HCT116 (cell line): Measurements from ENCODE around the gene ZNF282.
A peak's percentile ranks its signal among the peaks of the same experiment; 100 is the strongest.
"Not testable (repeated sequence)": the region's sequence is repeated elsewhere in the genome, so short reads cannot be mapped to it uniquely, and the experiment has no call there.

ENCODE experiments used
- ATF3 ChIP-seq: IDR thresholded peaks from 2 replicates; pipeline ENCODE4 v1.6.1; 2012
- CBX3 ChIP-seq: IDR thresholded peaks from 2 replicates; pipeline ENCODE4 v1.6.1; 2012; ENCODE audit warnings: low read depth
- CEBPB ChIP-seq: IDR thresholded peaks from 2 replicates; pipeline ENCODE4 v1.6.1; 2012; ENCODE audit warnings: low read depth
- CTCF ChIP-seq, 3 experiments: fragments of 200-600 bp in 1 of 3; sonication (generic) in 1 of 3; IDR thresholded peaks in 2 of 3; conservative IDR thresholded peaks in 1 of 3; 2 replicates each; pipeline ENCODE4 v1.5.1; 2012 to 2017; ENCODE audit warnings: low read depth in 2 of 3, low read length in 2 of 3, antibody characterized with exemption in 1 of 3, borderline replicate concordance in 1 of 3, control low read depth in 1 of 3, mild to moderate bottlenecking in 1 of 3, mixed read lengths in 1 of 3, mixed run types in 1 of 3, moderate library complexity in 1 of 3; ENCODE audit not compliant: insufficient read depth in 1 of 3
- MAX ChIP-seq: IDR thresholded peaks from 2 replicates; pipeline ENCODE4 v1.6.1; 2012
- POLR2A ChIP-seq: IDR thresholded peaks from 2 replicates; pipeline ENCODE4 v1.7.0; 2011; ENCODE audit warnings: borderline replicate concordance; ENCODE audit not compliant: insufficient read depth, insufficient read length; ENCODE audit errors: extremely low read depth
- REST ChIP-seq: IDR thresholded peaks from 2 replicates; pipeline ENCODE4 v1.6.1; 2012; ENCODE audit warnings: low read depth
- SIN3A ChIP-seq: IDR thresholded peaks from 2 replicates; pipeline ENCODE4 v1.6.1; 2012; ENCODE audit warnings: low read depth
- YY1 ChIP-seq: IDR thresholded peaks from 2 replicates; pipeline ENCODE4 v1.6.1; 2011; ENCODE audit warnings: low read length, low read depth, moderate library complexity, mild to moderate bottlenecking; ENCODE audit not compliant: insufficient replicate concordance; ENCODE audit errors: extremely low read depth
- ZBTB33 ChIP-seq: IDR thresholded peaks from 2 replicates; pipeline ENCODE4 v1.6.1; 2011; ENCODE audit warnings: mild to moderate bottlenecking, low read length, moderate library complexity; ENCODE audit not compliant: insufficient replicate concordance; ENCODE audit errors: extremely low read depth
- ZNF274 ChIP-seq: fragments of 200-500 bp; sonication (Bioruptor generic); IDR thresholded peaks from 2 replicates; pipeline ENCODE4 v1.6.1; 2014; ENCODE audit warnings: mild to moderate bottlenecking, low read depth, low read length, inconsistent platforms

- not testable (repeated sequence) for TF ChIP-seq ATF3; POLR2A; CTCF (IDR thresholded peaks at IDR 0.05 in 2 of 3, conservative IDR thresholded peaks at IDR 0.05 in 1 of 3; ENCODE audit: borderline replicate concordance in 1 of 3, insufficient read depth in 1 of 3, low read depth in 2 of 3, low read length in 2 of 3); SIN3A; REST; CEBPB; ZNF274; YY1; CBX3
- TF ChIP-seq MAX (peak; percentile 18; the same call in 1 of the 2 replicates), ZBTB33 (peak; percentile 49)
Measured at GRCh38 chr7:149233655-149234204, 38.4 kb downstream of the ZNF282 start.
